IMR-90 (cell line): ENCODE data around the gene ZNF202. TPM values are rescaled to one million over a fixed set of nuclear protein-coding genes. Genes with fewer than 3 reads are reported as not detected.

Source experiments
- microRNA-seq, 2 experiments: library from miRNA; stranded (forward) in 1 of 2; unstranded in 1 of 2; fragments of 10-50 nt in 1 of 2; fragments of <30 nt in 1 of 2; gene quantifications in 1 of 2; microRNA quantifications in 1 of 2; one replicate each; pipeline versions ENCODE3 to v1.1.0; 2013 to 2020; ENCODE audit not compliant: insufficient read depth in 1 of 2, insufficient read length in 1 of 2, unreplicated experiment in 1 of 2
- polyA plus RNA-seq, 3 experiments: library from polyadenylated mRNA; depleted of rRNA; stranded (reverse); fragments of >200 nt; gene quantifications; 2 replicates each; pipeline ENCODE4 v1.2.3, GENCODE V29; 2012; ENCODE audit warnings: low replicate concordance in 1 of 3
- small RNA-seq, 5 experiments: library from RNA; depleted of rRNA; stranded (forward); fragments of <200 nt; gene quantifications; one replicate each; pipeline ENCODE3, GENCODE V24; 2012
- total RNA-seq: library from RNA; depleted of rRNA; stranded (reverse); fragments of >200 nt; gene quantifications from 2 replicates; pipeline ENCODE4 v1.2.3, GENCODE V29; 2012; rRNA removed

Gene ZNF202
- total and polyA plus RNA-seq, 2 of the 4 experiments (the other 2 are of a cell fraction), result 7.7 to 8.2 TPM

Small RNA genes within 50 kb of the gene (microRNA-seq; reads per million reads assigned to microRNA genes)
- gene RNU1-21P (ENCODE audit: insufficient read depth, insufficient read length), result not detected

Small RNA genes within 50 kb of the gene (small RNA-seq; reads per million reads assigned to genes)
- 0 to 7.8 (median 0.25) reads per million in 5 experiments for gene RNU1-21P

Other genes starting within 250 kb of the ZNF202 start
- gene SCN3B, start 87.0 kb downstream of the ZNF202 start, total RNA-seq, result under 0.01 TPM in 2 replicates
- 0.03 and 0.04 TPM in 2 replicates for gene SCN3B, start 87.0 kb downstream of the ZNF202 start, polyA plus RNA-seq (2012; rRNA removed)
- not detected in 2 replicates for gene OR6X1, start 12.9 kb upstream of the ZNF202 start, total RNA-seq
- gene OR6X1, start 12.9 kb upstream of the ZNF202 start, polyA plus RNA-seq (2012; rRNA removed), result not detected in 2 replicates
- not detected in 2 replicates for gene OR6M1, start 64.7 kb upstream of the ZNF202 start, total RNA-seq
- not detected in 2 replicates for gene OR6M1, start 64.7 kb upstream of the ZNF202 start, polyA plus RNA-seq (2012; rRNA removed)
- gene TMEM225, start 144.0 kb upstream of the ZNF202 start, total RNA-seq, result not detected in 2 replicates
- not detected in 2 replicates for gene TMEM225, start 144.0 kb upstream of the ZNF202 start, polyA plus RNA-seq (2012; rRNA removed)
- not detected in 2 replicates for gene OR8D4, start 160.5 kb upstream of the ZNF202 start, total RNA-seq
- not detected in 2 replicates for gene OR8D4, start 160.5 kb upstream of the ZNF202 start, polyA plus RNA-seq (2012; rRNA removed)
- gene OR4D5, start 198.0 kb upstream of the ZNF202 start, total RNA-seq, result not detected in 2 replicates
- gene OR4D5, start 198.0 kb upstream of the ZNF202 start, polyA plus RNA-seq (2012; rRNA removed), result not detected in 2 replicates
- not detected in 2 replicates for gene OR6T1, start 202.2 kb upstream of the ZNF202 start, total RNA-seq
- gene OR6T1, start 202.2 kb upstream of the ZNF202 start, polyA plus RNA-seq (2012; rRNA removed), result not detected in 2 replicates
- gene OR10S1, start 236.1 kb upstream of the ZNF202 start, total RNA-seq, result not detected in 2 replicates
- not detected in 2 replicates for gene OR10S1, start 236.1 kb upstream of the ZNF202 start, polyA plus RNA-seq (2012; rRNA removed)